GM12891 (cell line): Measurements from ENCODE around the gene INTS7.

Source experiments
- DNase-seq: peaks from one replicate; pipeline ENCODE4 v3.0.0; 2011; ENCODE audit warnings: low spot score; ENCODE audit not compliant: insufficient read length
- FAIRE-seq: peaks from 2 replicates; lab custom pipeline; 2011; peaks lifted over from hg19 to GRCh38; lab: Jason Lieb, UNC
- PAX5 ChIP-seq: IDR thresholded peaks from 2 replicates; pipeline ENCODE4 v1.6.1; 2011; ENCODE audit warnings: low read length, moderate library complexity, mild to moderate bottlenecking; ENCODE audit not compliant: insufficient read depth, severe bottlenecking
- POLR2A ChIP-seq: IDR thresholded peaks from 2 replicates; pipeline ENCODE4 v1.6.1; 2011; ENCODE audit warnings: low read depth, low read length, control low read depth
- POLR2AphosphoS5 ChIP-seq: IDR thresholded peaks from 2 replicates; pipeline ENCODE4 v1.6.1; 2011; ENCODE audit warnings: low read depth, low read length, control low read depth
- POU2F2 ChIP-seq: IDR thresholded peaks from 2 replicates; pipeline ENCODE4 v1.6.1; 2011; ENCODE audit warnings: low read depth, mild to moderate bottlenecking, control low read depth, low read length, moderate library complexity
- SPI1 ChIP-seq: IDR thresholded peaks from 2 replicates; pipeline ENCODE4 v1.6.1; 2011; ENCODE audit warnings: low read depth, low read length, control low read depth
- TAF1 ChIP-seq: IDR thresholded peaks from 2 replicates; pipeline ENCODE4 v1.6.1; 2011; ENCODE audit warnings: low read depth, low read length, control low read depth

Gene INTS7

GRCh38 chr1:211895126-211895759 is 140.1 kb downstream of the INTS7 start:
- TF ChIP-seq POU2F2, result no peak
- TF ChIP-seq TAF1, result no peak
- TF ChIP-seq POLR2A, result no peak
- TF ChIP-seq PAX5, result no peak
- TF ChIP-seq POLR2AphosphoS5, result no peak
- TF ChIP-seq SPI1, result no peak
- no peak for FAIRE-seq
- DNase-seq, result no peak

GRCh38 chr1:211894312-211894711 is 141.0 kb downstream of the INTS7 start:
- DNase-seq, result no peak
- no peak for FAIRE-seq
- TF ChIP-seq POU2F2, result no peak
- no peak for TF ChIP-seq POLR2AphosphoS5
- no peak for TF ChIP-seq POLR2A
- TF ChIP-seq SPI1, result no peak

GRCh38 chr1:211893260-211893659 is 142.1 kb downstream of the INTS7 start:
- no peak for DNase-seq
- FAIRE-seq, result no peak
- TF ChIP-seq POLR2A (no peak), SPI1 (no peak)

GRCh38 chr1:211892577-211892976 is 142.8 kb downstream of the INTS7 start:
- no peak for DNase-seq
- no peak for TF ChIP-seq POLR2A
- no peak for TF ChIP-seq PAX5
- no peak for TF ChIP-seq POU2F2
- no peak for TF ChIP-seq SPI1
- TF ChIP-seq TAF1, result no peak
- TF ChIP-seq POLR2AphosphoS5, result no peak
- no peak for FAIRE-seq

GRCh38 chr1:211891708-211892107 is 143.6 kb downstream of the INTS7 start:
- FAIRE-seq (no peak), DNase-seq (no peak)
- TF ChIP-seq SPI1, result no peak
- TF ChIP-seq TAF1, result no peak
- no peak for TF ChIP-seq POLR2A
- TF ChIP-seq POU2F2, result no peak
- TF ChIP-seq POLR2AphosphoS5, result no peak
